22Rv1 (cell line): ENCODE measurements around the gene ATG7.

ENCODE experiments used
- ZFX ChIP-seq: fragments of 450-650 bp; IDR thresholded peaks from 2 replicates; pipeline ENCODE4 v1.6.1; 2017; ENCODE audit warnings: antibody characterized with exemption, borderline replicate concordance
- TF ChIP-seq, protein P1 (sequence below): fragments of 450-650 bp; IDR thresholded peaks from 2 replicates; pipeline ENCODE4 v1.5.1; 2017; ENCODE audit warnings: mild to moderate bottlenecking

DNA sequence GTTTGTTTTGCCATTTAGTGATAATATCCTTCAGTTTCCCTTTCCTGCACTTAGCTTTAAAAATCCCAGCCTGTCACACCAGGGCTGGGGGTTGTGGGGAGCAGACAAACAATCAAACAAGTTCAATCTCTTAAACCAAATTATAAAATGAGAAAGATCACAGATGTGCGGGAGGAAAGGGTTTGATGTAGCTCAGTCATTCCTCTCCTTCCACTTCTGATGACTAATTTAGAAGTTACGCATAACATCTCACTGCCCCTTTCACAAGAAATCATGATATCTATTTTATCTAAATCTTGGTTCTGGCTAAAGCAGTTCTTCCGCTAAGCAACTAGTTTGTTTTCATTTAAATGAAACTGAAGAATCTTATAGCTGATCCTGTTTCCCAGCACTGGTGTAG, 34.1 kb upstream of the ATG7 start:
- TF ChIP-seq, protein P1, sequence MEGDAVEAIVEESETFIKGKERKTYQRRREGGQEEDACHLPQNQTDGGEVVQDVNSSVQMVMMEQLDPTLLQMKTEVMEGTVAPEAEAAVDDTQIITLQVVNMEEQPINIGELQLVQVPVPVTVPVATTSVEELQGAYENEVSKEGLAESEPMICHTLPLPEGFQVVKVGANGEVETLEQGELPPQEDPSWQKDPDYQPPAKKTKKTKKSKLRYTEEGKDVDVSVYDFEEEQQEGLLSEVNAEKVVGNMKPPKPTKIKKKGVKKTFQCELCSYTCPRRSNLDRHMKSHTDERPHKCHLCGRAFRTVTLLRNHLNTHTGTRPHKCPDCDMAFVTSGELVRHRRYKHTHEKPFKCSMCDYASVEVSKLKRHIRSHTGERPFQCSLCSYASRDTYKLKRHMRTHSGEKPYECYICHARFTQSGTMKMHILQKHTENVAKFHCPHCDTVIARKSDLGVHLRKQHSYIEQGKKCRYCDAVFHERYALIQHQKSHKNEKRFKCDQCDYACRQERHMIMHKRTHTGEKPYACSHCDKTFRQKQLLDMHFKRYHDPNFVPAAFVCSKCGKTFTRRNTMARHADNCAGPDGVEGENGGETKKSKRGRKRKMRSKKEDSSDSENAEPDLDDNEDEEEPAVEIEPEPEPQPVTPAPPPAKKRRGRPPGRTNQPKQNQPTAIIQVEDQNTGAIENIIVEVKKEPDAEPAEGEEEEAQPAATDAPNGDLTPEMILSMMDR = no peak
- no peak for TF ChIP-seq ZFX
